ENCODE results near the gene TTLL8.

TTLL8 gene

DNA sequence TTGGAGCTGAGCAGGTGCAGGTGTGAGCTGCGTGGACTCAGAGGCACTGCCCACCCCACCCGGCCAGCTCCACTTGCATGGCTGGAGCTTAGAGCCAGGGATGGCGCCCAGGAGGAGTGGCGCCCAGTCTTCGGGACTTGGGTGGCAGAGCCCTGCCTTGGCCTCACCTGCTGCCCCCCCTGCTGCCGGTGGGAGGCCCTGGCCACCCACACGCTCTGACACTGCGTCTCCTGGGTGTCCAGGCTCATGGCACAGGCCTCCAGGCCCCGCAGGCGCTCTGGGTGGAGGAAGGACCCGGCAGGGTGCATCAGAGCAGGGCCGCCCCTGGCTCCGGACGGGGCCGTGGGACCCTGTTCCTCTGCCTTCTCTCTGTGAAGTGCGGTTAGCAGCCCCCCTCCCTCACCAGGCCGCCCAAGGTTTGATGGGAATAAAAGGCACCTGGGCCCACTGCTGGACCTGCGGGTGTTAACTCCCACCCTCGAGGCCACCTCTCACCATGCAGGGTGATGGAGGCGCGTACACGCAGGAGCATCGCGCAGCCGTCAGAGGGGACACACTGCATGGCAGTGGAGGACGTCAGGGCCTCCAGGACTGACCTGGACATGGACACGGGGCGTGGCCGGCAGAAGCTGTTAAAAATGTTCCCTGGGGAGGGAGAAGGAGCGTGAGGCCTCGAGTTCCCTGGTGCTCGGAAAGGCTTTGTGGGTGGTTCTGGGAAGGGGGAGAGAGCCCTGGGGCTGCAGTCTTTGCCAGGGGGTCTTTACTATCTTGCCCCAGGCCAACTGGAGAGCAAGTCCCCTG is 57.3 kb downstream of the TTLL8 start:
- no peak for TF ChIP-seq POLR2AphosphoS5 (IDR thresholded peaks at IDR 0.05; ENCODE audit: low read depth, low read length)
- TF ChIP-seq TAF1 (IDR thresholded peaks at IDR 0.05; ENCODE audit: borderline replicate concordance, insufficient read depth, low read length), result no peak
- TF ChIP-seq FOXP2 (optimal IDR thresholded peaks at IDR 0.05; ENCODE audit: borderline replicate concordance, extremely low read depth, extremely low read length, insufficient read depth), result no peak
- no peak for TF ChIP-seq SIN3A (IDR thresholded peaks at IDR 0.05; ENCODE audit: borderline replicate concordance, insufficient read depth, low read length)
- TF ChIP-seq REST (IDR thresholded peaks at IDR 0.05; ENCODE audit: insufficient read depth in 1 of 2, low read depth in 2 of 2, low read length in 2 of 2), result no peak

DNA sequence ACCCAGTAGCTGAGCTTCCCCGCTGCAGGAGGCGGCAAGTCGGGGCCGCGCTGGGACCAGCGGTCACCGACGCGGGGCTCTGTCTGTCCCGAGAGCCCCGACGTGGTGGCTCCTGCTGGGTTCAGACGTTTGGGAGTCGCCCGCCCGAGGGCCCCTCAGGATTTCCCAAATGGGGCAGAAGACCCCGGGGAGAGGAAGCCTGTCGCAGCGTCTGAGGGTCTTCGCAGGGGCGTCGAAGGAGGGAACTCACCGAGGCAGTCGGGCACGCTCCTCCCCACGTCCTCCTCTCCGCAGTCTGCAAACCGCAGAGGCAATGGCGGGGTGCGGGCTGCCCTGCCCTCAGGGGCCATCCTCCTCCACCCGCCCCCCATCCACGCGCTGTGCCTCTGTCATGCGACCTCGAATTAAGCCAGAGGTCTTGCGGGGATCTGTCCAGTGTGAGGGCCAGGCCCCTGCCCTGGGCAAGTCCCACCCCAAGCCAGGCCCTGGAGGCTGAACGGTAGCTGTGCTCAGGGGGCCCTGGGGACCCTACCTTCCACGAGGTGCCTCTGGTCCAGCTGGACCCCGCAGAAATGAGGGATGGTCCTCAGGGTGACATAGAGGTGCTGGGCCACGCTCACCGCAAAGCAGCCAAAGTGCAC is 58.0 kb downstream of the TTLL8 start:
- no peak for TF ChIP-seq REST (IDR thresholded peaks at IDR 0.05; ENCODE audit: insufficient read depth in 1 of 2, low read depth in 2 of 2, low read length in 2 of 2)
- TF ChIP-seq TAF1 (IDR thresholded peaks at IDR 0.05; ENCODE audit: borderline replicate concordance, insufficient read depth, low read length), result no peak
- TF ChIP-seq FOXP2 (optimal IDR thresholded peaks at IDR 0.05; ENCODE audit: borderline replicate concordance, extremely low read depth, extremely low read length, insufficient read depth), result no peak
- no peak for TF ChIP-seq POLR2AphosphoS5 (IDR thresholded peaks at IDR 0.05; ENCODE audit: low read depth, low read length)
- TF ChIP-seq SIN3A (IDR thresholded peaks at IDR 0.05; ENCODE audit: borderline replicate concordance, insufficient read depth, low read length), result no peak

DNA sequence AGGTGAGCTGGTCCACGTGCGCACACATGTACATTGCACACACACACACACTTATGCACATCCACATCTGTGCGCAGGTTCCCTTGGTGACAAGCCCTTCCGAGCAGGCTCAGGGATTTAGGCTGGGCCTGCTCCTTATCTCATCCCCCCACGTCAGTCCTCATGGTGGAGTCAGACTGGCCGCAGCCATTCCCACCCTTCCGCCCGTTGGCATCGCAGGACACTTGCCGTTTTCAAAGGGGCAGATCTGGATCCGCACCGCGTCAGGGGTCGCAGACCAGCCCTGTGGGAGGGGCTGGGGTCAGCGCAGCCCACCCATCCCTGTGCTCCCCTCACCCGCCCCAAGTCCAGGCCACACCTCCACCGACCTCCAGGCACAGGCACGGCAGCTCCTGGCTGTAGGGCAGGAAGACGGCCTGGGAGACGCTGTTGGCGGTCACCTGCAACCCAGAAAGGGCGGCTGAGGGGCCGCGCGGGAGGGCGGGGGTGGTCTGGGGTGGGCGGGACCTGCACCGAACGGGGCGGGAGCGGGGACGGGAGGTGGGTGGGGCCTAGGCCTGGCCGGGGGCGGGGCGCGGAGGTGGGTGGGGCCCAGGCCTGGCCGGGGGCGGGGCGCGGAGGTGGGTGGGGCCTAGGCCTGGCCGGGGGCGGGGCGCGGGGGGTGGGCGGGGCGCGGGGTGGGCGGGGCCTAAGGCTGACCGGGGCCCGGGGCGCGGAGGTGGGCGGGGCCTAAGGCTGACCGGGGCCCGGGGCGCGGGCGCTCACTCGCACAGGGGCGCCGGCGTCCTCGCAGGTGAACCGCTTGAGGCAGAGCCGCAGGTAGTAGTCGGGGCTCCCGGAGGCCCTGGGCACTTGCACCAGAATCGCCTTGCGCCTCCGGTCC is 58.8 kb downstream of the TTLL8 start:
- TF ChIP-seq REST (IDR thresholded peaks at IDR 0.05; ENCODE audit: insufficient read depth in 1 of 2, low read depth in 2 of 2, low read length in 2 of 2), result no peak
- no peak for TF ChIP-seq SIN3A (IDR thresholded peaks at IDR 0.05; ENCODE audit: borderline replicate concordance, insufficient read depth, low read length)
- no peak for TF ChIP-seq FOXP2 (optimal IDR thresholded peaks at IDR 0.05; ENCODE audit: borderline replicate concordance, extremely low read depth, extremely low read length, insufficient read depth)
- no peak for TF ChIP-seq TAF1 (IDR thresholded peaks at IDR 0.05; ENCODE audit: borderline replicate concordance, insufficient read depth, low read length)
- no peak for TF ChIP-seq POLR2AphosphoS5 (IDR thresholded peaks at IDR 0.05; ENCODE audit: low read depth, low read length)

DNA sequence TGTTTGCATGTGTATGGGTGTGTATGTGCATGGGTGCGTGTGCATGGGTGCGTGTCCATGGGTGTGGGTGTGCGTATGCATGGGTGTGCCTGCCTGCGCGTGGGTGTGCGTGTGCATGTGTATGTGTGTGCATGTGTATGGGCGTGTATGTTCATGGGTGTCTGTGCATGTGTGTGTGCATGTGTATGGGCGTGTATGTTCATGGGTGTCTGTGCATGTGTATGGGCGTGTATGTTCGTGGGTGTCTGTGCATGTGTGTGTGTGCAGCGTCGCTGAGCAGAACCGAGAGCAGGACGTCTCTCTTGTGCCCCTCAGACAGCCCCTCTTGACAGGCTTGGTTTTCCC is 59.4 kb downstream of the TTLL8 start:
- TF ChIP-seq TAF1 (IDR thresholded peaks at IDR 0.05; ENCODE audit: borderline replicate concordance, insufficient read depth, low read length) (no peak), FOXP2 (optimal IDR thresholded peaks at IDR 0.05; ENCODE audit: borderline replicate concordance, extremely low read depth, extremely low read length, insufficient read depth) (no peak)

DNA sequence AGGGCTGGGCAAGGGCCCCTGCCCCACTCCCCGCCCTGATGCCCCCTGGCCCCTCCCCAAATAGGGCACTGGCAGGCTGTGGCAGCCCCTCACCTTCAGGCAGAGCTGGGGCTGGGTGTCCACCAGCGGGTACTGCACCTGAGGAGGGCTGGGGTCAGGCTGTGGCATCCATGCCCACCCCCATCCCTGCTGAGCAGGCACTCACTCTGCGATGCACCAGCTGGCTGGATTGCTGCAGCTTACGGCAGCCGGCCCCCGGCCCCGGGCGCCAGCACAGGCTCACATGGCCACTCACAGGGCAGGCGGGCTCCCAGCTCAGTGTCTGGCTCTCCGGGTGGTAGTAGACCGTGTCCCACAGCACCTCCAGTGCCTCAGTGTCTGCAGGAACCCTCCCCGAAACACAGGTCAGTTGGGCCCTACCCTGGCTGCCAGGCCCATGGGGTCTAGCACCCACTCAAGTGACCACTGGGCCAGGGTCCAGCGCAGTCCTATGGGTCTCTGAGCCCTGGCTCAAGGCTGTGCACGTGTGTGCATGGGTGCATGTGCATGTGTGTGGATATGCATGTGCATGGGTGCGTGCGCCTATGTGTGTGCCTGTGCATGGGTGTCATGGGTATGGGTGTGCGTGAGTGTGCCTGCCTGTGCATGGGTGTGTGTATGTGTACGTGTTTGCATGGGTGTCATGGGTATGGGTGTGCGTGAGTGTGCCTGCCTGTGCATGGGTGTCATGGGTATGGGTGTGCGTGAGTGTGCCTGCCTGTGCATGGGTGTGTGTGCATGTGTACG is 60.0 kb downstream of the TTLL8 start:
- TF ChIP-seq FOXP2 (optimal IDR thresholded peaks at IDR 0.05; ENCODE audit: borderline replicate concordance, extremely low read depth, extremely low read length, insufficient read depth), result no peak
- TF ChIP-seq REST (IDR thresholded peaks at IDR 0.05; ENCODE audit: insufficient read depth in 1 of 2, low read depth in 2 of 2, low read length in 2 of 2), result no peak
- no peak for TF ChIP-seq POLR2AphosphoS5 (IDR thresholded peaks at IDR 0.05; ENCODE audit: low read depth, low read length)
- TF ChIP-seq SIN3A (IDR thresholded peaks at IDR 0.05; ENCODE audit: borderline replicate concordance, insufficient read depth, low read length), result no peak
- no peak for TF ChIP-seq TAF1 (IDR thresholded peaks at IDR 0.05; ENCODE audit: borderline replicate concordance, insufficient read depth, low read length)

Data from PFSK-1 (cell line).